ENCODE results near the gene THOP1.
"Not testable (repeated sequence)": the region's sequence is repeated elsewhere in the genome, so short reads cannot be mapped to it uniquely, and the experiment has no call there.

Gene THOP1

DNA sequence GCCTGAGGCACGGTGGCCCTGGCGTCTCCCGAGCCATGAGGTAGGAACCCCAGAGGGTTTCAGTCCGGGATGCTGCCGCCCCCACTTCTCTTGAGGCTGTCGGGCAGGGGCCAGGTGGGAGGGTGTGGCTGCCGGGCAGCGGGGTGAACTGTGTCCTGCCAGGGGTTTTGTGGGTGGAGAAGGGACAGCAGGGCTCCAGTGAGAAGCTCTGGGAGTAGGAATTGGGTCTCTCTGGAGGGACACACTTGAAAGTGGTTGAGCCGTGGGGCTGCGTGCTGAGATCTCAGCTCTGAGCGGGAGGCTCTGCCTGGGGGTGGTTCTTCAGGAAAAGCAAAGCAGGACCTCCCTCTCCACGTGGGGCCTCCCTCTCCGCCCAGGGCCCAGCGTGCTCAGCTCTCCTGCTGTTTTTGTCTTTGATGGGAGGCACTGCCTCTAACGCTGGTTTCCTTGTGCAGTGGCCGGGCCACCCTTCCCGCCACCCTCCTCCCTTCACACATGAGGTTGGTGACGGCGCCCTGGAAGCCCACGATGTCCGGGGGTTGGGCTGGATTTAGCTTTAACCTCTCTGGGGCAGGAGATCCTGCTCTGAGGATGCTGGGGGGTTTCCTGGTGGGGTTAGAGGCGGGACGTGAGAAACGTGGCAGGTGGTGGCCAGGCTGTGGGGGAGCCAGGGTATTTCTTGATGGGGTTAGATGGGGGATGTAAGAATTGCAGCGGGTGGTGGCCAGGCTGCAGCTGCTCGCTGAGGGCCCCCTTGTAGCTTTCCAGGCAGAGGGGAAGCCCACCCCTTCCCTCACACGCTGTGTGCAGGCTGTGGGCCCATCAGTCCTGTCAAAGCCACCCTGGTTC, 19.1 kb downstream of the THOP1 start:
- DNase-seq: no peak

DNA sequence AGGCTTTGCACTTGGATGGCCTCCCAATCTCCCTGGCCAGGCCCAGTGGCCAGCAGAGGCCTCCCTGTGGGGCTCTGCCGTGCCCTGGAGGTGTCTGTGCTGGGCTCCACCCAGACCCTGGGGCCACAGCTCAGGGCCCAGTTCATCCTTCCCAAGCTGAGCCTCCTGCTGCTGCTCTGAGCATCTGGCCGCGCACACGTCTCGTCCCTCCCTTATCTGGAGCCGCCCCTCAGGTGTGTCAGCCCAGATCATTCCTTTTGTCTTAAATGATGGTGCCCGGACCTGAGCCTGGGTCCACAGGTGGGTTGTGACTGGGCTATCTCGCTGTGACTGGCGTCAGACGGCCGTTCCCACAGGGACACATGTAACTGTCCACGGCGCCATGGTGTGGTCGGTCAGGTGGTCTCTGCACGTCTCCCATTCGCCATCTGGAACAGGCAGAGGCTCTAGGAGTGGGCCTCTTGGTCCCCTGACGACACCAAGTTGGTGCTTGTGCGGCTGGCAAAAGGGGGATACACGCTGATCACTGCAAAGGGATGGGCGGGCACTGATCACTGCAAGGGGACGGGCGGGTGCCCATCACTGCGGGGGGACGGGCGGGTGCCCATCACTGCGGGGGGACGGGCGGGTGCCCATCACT, 20.1 kb downstream of the THOP1 start:
- DNase-seq: no peak

DNA sequence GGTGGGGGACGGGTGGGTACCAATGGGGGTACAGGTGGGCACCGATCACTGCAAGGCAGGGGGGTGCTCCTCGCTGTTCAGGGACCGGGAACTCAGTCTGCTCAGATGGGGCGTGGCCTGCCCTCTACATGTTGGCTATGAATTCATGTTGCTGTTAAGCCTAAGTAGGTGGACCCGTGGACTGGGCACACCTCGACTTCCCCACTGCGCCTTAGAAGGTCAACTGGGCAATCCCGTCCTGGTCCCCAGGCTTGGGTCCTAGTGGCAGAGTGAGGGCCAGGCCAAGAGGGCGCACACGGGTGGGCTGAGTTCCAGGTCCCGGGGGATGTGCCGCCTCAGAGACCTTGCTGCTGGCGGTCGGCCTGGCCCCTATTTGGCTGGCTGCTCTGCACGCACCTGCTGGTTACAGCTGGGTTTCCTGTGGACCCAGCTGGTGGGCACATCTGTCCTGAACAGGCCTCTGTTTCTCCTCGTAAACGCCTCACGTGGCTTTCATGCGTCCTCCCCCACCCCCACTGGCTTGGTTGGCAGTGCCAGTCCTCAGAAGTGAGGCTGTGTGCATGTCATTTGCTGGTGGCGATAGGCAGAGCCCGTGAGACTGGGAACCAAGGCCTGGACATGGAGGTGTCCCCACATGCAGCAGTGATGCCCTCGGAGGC, 20.8 kb downstream of the THOP1 start:
- no peak for DNase-seq

DNA sequence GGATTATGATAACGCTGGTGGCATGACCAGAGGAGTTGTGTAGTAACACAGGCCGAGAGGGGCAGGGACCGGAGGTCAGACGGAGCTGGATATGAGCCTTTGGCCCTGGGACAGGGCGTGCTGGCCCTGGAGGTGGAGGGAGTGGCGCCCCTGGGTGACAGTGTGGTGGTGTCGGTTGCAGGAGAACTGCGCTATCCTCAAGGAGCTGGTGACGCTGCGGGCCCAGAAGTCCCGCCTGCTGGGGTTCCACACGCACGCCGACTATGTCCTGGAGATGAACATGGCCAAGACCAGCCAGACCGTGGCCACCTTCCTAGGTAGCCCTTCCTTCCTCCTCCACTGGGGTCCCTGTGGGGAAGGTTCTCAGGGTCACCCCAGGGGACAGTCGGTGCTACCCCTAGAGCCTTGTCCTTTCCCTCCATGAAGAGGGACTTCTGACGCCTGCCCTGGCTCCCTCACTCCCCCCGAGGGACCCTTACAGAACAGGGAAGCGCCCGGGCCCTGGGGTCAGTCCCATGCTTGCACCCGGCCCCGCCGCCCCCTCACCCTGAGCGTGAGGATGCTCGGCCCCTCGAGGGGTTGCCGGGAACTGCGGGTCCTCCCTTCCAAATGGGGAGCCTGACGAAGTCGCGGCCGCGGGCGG, 21.6 kb downstream of the THOP1 start:
- no peak for DNase-seq

DNA sequence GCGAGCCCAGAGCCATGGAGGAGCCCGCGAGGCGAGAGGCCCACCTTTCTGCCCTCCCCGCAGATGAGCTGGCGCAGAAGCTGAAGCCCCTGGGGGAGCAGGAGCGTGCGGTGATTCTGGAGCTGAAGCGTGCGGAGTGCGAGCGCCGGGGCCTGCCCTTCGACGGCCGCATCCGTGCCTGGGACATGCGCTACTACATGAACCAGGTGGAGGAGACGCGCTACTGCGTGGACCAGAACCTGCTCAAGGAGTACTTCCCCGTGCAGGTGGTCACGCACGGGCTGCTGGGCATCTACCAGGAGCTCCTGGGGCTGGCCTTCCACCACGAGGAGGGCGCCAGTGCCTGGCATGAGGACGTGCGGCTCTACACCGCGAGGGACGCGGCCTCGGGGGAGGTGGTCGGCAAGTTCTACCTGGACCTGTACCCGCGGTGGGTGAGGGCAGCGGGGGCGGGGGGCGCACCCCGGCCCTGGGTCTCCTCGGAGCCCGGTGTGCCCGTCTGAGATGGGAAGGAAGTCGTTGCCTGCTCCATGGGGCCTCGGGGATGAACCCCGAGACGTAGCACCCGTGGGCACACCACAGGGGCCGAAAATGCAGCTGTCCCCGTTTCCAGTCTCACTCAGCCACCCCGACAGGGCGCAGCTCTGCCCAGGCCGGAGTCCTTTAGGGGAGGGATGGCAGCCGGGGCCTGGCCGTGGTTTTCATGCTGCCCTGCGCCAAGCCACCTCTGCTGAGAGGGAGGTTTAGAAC, 22.3 kb downstream of the THOP1 start:
- DNase-seq: no peak

DNA sequence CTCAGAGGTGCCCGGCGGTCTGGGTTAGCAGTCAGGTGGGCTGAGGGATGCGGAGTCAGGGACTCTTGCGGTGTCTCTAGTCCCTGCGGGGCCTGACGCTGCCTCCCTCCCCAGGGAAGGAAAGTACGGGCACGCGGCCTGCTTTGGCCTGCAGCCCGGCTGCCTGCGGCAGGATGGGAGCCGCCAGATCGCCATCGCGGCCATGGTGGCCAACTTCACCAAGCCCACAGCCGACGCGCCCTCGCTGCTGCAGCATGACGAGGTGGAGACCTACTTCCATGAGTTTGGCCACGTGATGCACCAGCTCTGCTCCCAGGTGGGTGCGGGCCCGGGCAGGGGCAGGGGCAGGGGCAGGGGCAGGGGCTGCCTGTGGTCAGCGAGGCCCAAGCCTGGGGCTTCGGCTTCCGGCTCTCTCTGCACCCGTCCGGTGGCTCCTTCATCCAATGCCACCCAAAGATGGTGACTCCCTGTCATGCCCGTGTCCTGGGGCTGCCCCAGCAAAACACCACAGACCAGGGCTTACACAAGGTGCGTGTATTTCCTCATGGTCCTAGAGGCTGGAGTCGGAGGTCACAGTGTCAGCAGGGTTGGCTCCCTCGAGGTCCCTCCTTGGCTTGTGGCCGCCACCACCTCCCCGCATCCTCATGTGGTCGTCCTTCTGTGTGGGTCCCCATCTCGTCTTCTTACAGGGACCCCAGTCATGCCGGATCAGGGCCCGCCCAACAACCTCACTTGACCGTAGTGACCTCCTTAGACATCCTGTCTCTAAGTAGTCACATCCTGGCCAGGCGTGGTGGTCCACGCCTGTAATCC, 23.0 kb downstream of the THOP1 start:
- no peak for DNase-seq

DNA sequence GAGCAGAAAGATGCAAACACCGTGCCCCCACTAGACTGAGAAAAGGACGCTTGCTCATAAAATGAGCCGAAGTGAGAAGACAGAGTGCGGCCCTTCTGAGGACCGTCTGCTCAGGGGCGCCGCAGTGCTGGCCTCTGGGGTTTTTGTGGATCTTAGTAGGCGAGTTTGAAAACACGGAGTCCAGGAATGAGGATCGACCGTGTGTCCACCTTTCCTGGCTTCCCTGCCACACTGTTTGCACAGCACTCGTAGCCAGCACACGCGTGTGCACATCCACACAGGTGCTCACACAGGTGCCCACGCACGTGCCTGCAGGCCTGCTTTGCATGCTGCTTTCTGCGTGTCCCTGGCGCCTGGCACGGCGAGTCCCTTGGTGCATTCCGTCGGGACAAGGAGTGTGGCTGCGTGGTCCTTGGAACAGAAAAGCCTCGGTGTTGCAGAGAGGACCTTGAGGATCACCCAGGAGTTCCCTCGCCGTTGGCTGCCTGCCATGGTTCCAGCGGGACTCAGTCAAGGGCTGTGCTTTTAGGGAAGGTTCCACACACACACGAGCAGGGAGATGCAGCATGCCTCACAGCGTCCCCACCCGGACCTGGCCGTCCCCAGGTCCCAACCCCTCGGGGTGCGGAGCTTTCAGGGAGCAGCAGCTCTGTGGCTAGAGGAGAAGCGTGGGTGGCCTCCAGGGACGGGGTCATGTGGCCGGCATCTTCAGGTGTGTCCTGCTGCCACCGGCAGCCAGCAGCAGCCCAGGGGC, 24.3 kb downstream of the THOP1 start:
- DNase-seq: no peak

DNA sequence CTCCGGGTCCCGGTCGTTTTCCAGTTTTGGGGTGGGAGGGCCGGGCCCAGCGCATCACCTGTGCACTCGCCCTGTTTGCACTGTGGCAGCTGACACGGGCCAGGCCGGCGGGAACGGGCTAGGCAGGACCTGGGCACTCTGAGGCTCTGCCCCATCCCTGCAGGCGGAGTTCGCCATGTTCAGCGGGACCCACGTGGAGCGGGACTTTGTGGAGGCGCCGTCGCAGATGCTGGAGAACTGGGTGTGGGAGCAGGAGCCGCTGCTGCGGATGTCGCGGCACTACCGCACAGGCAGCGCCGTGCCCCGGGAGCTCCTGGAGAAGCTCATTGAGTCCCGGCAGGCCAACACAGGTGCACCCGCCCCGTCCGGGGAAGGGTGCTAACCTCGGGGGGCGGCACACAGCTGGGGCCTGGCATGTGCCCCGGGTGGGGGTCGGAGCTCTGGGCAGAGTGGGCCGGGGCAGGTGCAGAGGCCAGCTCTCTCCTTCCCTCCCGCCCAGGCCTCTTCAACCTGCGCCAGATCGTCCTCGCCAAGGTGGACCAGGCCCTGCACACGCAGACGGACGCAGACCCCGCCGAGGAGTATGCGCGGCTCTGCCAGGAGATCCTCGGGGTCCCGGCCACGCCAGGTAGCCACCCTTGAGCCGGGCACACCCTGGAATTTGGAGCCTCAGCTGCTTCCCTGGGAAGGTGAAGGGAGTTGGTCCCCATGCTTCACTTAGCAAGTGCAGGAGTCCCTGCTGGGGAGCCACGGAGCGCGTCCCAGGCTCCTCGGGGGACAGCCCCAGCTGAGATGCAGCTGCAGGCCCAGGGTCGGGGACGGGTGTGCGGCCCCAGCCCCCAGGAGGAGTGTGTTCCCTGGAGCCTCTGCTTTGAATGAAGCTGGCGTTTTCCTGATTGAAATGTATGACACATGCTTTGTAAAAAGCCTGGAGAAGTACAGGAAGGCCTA, 25.1 kb downstream of the THOP1 start:
- no peak for DNase-seq

DNA sequence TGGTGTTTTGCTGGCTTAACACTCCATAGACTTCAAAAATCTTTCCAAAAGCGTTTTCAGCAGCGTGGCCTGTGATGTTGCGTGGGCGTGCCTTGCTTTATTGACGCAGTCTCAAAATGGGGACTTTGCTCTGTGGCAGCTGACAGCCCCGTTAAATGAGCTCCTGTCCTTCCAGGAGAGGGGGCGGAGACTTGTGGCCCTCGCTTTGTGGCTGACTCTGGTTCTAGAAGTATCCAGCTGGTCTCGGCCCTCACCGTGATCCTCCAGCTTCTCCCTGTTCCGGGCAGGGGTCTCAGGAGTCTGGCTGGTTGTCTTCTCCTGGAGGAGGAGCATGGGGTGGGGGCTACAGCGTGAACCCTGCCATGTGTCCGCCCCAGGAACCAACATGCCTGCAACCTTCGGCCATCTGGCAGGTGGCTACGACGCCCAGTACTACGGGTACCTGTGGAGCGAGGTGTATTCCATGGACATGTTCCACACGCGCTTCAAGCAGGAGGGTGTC, 26.0 kb downstream of the THOP1 start:
- no peak for DNase-seq

DNA sequence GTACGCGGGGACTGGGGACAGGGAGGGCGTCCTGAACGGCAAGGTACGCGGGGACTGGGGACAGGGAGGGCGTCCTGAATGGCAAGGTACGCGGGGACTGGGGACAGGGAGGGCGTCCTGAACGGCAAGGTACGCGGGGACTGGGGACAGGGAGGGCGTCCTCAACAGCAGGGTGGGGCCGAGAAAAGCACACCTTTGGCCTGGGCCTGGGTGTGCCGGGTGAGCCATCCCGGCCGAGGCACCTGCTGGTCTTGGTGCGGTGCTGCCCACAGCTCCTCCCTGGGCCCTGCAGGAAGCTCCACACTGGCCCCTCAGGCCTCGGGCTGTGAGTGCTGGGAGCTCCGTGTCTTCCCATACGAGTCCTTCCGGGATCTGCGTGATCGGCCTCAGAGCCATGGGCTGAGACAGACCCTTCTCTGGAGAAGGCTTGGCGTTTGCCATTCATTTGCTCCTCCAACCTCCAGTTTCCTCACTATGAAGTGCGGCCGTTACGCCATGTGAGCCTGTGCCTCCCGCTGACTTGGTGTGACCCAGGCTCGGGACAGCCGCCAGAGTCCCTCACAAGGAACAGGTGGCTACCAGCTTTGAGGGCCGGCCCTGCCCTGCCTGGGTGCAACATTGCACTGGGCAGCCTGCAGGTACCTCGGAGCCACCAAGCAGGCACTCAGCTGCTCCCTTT, 26.6 kb downstream of the THOP1 start:
- no peak for DNase-seq

DNA sequence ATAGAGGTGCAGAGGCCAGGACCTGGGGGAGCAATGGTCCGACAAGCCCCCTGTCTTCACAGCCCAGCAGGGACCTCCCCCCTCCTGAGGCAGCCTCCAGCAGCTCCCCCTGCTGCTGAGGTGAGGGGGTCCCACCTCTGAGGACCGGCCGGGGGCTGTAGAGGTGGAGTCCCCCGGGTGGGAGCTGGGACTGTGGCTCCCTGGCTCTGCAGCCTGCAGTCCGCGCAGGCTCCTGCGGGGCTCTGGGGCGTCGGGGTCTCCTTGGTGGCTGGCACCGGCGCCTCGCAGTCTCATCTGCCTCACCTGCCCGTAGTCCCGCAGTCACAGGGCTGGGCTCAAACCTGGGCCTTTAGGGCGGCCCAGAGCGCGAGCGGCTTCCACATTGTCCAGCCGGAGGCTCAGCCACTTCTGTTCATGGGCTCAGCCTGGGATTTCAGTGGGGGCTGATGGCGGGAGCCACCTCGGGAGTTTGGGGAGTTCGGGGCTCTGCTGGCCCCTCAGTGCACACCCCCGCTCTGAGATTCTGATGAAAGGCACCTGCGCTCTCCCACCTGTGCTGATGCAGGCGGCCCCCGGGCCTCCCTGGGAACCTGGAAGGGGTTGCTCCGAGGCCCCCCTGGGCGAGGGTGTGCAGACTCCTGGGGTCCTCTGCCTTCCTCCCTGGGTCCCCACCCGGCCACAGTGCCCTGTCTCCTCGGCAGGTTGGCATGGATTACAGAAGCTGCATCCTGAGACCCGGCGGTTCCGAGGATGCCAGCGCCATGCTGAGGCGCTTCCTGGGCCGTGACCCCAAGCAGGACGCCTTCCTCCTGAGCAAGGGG, 27.3 kb downstream of the THOP1 start:
- no peak for DNase-seq

DNA sequence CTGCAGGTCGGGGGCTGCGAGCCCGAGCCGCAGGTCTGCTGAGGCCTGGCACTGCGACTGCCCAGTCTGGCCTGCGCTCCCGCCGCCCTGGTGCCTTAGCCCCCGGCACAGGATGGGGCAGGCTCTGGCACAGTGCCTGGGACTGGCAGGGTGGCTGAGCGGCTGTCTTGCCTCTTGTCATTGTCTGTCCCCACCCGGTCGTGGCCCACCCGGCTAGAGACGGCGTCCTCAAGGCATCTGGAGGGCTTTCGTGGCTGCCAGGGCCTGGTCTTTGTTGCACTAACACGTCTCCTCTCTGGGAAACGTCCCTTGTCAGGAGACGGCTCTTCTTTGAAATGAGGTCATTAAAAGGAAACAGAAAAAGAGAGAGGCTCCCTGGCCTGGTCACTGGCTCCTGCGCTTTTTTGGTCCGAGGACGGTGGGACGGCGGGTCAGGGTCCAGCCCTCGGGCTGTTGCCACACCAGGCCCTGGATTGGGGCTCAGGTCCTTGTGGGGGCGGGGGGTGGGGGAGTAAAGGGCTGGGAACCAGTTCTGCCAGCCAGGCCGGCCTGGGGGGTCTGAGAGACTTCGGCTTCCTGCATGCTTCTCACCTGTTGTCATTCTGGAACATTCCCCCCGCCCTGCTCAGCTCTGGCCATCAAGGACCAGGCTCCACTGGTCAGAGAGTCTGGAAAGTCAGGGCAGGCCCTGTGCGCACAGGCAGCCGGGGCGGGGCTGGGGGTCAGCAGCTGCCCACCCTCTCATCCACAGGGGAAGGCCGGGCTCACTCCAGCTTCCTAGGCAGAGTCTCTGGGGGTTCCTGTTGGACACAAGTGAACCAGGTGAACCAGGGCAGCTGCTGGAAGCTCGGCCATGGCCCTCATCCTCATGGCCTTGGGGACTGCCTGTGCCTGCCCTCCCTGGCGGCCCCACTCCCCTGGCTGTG, 28.2 kb downstream of the THOP1 start:
- no peak for DNase-seq

DNA sequence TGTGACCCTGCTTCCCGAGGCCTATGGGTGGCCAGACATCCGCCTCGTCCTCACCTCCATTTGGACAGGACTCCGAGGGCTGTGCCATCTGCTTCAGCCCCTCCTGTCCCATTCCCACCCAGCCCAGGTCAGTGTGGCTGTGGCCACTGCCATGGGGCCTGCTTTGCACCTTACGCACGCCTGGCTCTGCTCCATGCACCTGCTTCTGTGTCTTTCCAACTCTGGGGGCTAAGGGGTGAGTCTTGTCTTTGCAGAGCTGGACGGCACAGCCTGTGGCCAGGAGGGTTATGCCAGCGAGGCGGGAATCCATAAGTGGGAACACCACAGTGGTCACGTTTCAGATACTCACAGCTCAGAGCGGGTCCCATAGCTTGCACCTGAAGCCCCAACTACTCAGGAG, 29.1 kb downstream of the THOP1 start:
- no peak for DNase-seq

DNA sequence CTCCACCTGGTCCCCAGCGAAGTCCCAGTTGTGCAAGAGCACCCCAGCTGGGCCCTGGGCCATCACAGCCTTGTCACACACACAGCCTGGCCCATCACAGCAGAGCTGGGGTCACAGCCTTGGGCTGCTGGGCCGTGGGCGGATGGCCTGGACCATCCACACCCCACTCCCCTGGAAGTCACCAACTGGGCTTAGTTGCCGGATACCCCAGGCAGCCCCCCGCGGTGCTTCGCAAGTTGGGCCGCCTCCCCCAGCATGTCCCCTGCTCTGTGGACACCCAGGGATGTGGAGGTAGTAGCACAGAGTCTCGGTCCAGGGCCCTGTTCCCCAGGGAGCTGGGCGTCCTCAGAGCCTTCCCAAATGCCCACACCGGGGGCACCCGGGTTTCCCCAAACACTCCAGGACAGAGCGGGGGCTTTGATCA, 29.9 kb downstream of the THOP1 start:
- DNase-seq: no peak

DNA sequence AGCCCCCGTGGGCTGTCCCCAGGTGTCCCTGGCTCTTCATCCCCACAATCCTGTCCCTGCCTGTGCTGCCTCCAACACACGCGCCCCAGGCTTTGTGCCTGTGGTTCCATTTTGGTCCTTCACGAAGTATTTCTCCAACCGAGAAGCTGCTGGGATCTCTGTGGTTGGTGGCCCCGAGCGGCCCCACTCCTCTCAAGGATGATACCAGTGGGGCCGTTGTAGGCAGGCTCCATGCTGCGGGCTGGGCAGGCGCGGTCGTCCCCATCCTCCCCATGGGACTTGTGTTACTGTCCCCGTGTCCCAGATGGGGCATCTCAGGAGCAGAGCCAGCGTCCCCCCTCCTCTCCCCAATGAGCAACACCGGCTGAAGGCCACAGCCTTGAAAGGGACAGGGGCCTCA, 30.6 kb downstream of the THOP1 start:
- no peak for DNase-seq

DNA sequence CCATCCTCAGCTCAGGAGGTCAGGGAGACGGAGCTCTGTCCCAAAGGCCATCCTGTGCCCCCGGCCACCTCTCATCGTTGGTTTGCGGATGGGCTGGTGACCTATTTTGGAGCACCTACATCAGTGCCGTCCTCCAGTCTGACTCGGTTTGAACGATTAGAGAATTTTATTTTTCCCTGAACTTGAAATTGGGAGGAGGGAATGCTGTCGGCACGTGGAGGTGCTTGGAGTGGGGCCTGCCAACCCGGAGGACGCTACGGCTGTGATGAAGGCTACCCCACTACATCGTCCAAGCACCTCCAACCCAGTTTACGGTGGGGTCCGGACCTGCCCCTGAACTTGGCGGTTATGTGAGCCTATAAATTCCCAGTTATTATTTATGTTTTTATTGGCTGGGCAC, 31.3 kb downstream of the THOP1 start:
- DNase-seq: no peak

DNA sequence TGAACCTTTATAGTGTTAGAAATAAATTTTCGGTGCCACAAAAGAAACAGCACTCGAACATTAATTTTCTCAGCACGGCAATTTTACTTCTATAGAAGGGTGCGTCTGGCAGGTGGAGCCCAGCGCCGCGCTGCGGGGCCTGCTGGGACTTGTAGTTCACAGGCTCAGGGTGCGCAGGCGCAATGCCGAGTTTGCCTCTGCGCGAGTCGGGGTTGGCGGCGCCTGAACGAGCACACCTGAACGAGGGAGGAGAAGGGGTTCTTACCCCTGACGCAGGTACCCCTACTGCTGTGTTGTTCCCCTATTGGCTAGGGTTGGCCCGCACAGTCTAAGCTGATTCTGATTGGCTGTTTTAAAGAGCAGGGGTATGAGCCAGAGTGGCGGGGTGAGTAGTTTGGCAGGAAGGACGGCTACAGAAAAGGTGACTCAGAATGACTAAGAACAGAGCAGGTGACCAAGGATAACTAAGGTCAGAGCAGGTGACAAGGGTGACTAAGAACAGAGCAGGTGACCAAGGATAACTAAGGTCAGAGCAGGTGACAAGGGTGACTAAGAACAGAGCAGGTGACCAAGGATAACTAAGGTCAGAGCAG, 32.0 kb downstream of the THOP1 start:
- not testable (repeated sequence) for DNase-seq
